NCI-H1417 treated with DMSO at 0.1 percent for 48 hours (cell line): Measurements from ENCODE around the gene PZP.
"Not testable (repeated sequence)": the region's sequence is repeated elsewhere in the genome, so short reads cannot be mapped to it uniquely, and the experiment has no call there.

Experiments used
- DNase-seq: peaks from one replicate; lab custom pipeline; 2025; lab: John Stamatoyannopoulos, UW

PZP gene

GRCh38 chr12:9180810-9181209 is 27.4 kb downstream of the PZP start:
- no peak for DNase-seq

GRCh38 chr12:9179781-9180180 is 28.4 kb downstream of the PZP start:
- DNase-seq = no peak

- DNase-seq = no peak
Measured at GRCh38 chr12:9169979-9170634, 38.1 kb downstream of the PZP start.

GRCh38 chr12:9167345-9167744 is 40.9 kb downstream of the PZP start:
- DNase-seq = not testable (repeated sequence)

GRCh38 chr12:9163392-9163791 is 44.8 kb downstream of the PZP start:
- DNase-seq = no peak

DNA sequence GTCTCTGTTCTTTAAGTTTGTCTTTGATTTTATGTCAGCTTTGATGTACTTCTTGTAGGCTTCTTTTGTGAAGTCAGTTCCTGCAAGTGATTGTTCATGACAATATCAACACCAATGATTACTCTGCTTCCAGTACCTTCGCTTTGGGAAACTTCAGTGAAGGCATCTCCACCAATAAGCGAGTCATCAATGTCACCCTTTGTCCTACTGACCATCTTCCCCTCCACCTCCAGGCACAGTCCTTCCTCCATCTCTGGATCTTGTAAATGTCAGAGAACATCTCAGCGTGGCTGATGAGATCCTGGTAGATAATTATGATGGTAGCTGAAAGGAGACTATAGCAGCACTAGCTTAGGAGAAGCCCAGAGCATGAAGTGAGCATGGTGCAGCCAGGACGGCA is 52.1 kb downstream of the PZP start:
- no peak for DNase-seq

DNA sequence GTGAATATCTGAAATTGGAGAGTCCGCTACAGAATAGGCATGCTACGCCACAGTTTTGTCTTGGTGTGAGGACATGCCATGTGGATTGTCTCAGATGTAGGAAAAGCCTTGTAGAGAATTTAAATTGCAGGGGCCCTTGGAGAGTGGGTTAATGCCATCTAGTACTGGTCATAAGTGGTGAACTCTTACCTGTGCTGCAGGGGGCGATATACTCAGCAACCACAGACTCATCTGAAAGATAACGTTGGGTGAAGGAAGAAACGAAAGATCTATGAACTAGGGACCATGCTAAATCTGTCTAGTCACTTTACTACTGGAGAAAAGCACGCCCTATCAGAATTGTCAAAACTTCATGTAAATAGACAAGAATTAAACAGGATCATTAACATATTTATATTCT is 58.8 kb downstream of the PZP start:
- no peak for DNase-seq

GRCh38 chr12:9148926-9149325 is 59.3 kb downstream of the PZP start:
- DNase-seq = no peak

- DNase-seq = no peak
Measured at GRCh38 chr12:9147461-9147860, 60.7 kb downstream of the PZP start.

- no peak for DNase-seq
Measured at GRCh38 chr12:9144730-9145106, 63.5 kb downstream of the PZP start.

- DNase-seq = no peak
Measured at GRCh38 chr12:9143929-9144729, 64.1 kb downstream of the PZP start.

DNA sequence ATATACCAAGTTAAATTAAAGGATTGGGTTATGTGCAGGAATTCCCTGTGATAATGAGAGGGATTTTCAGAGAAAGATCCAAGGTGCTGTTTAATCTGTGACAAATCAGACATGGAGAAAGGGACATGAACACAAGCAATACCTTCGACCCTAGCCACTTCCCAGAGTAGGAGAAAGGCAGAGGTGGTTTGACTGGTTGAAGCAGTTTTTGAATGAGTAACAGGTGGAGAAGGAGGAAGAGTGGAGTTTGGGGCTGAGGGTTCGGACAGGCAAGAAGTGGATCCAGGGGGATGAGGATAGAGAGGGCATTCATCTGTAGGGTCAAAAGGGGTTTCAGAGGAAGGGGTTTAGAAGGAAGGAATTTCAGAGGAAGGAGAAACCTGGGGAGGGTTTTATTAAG is 65.1 kb downstream of the PZP start:
- no peak for DNase-seq

DNA sequence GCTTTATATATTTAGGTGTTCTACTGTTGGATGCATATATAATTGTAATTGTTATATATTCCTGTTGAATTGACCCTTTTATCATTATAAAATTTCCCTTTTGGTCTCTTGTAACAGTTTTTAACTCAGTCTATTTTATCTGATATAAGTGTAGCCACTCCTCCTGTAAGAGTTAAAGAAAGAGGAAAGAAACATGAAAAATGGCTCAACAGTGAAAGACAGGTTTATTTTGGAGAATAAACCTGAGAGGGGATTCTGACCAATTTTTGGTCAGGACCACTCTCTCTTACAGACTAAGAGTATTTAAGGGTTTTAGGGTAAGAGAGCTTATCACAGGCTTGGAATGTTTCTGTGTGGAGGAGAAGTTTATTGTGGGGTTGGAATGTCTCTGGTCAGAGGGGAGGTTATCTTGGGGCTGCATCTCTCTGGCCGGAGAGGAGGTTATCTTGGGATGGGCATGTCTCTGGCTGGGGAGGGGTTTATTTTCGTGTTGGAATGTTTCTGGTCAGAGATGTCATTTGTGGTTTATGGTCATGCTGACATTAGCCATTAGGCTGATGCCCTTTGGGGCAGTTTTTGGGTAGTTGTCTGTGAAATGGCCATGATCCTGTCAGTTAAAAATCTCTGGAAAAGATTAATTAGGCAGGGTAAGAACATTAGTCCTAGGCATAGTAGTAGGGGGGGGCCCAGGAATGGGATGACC is 68.5 kb downstream of the PZP start:
- DNase-seq = not testable (repeated sequence)

DNA sequence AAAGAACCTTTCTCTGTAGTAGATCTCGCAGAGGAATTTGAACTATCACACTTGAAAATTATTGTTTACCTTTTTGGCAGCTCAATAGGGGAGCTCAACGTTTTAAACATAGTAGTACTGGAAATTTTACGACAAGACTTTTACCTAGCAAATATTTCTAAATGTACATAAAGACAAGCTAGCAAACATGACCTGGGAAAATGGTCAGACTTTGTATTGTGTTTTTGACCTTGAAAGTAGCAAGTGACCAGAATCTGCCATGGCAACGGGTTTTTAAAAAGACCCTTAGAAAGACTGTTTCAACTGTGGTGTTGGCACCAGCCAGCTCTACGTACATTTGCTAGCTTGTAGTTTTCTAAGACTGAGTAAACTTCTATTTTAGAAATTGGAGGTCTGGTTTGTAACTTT is 72.3 kb downstream of the PZP start:
- no peak for DNase-seq

- DNase-seq = no peak
Measured at GRCh38 chr12:9134981-9135628, 73.1 kb downstream of the PZP start.

DNA sequence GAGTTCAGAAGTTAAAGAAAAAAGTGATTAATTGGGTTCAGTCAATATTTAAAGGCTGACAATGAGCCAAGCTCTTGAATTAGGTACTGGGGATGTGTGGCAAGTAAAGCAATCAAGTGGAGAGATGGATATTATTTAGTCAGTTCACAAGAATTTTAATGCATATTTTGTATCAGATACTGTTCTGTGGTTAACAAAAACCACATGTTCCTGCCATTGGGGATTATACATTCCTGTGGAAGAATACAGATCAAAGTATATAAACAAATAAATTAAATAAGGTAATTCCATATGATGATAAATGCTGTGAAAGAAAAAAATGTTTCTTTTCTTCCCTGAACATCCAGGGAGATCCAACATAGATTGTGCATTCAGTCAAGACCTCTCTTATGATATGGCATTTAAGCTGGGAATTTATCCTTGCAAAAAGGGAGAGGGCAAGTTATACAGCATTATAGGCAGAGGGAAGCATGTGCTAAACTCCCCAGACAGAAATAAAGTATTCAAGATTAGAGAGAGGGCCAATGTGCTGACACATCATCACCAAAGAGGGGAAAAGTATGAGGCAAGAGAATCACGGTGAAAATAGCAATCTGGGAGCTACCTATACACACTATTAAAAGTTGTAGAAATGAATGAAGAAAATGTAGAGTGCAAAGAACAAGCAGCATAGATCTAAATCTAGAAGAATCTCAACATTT is 74.8 kb downstream of the PZP start:
- DNase-seq = no peak

- no peak for DNase-seq
Measured at GRCh38 chr12:9132008-9132535, 76.1 kb downstream of the PZP start.

- DNase-seq = no peak
Measured at GRCh38 chr12:9130244-9130643, 78.0 kb downstream of the PZP start.

DNA sequence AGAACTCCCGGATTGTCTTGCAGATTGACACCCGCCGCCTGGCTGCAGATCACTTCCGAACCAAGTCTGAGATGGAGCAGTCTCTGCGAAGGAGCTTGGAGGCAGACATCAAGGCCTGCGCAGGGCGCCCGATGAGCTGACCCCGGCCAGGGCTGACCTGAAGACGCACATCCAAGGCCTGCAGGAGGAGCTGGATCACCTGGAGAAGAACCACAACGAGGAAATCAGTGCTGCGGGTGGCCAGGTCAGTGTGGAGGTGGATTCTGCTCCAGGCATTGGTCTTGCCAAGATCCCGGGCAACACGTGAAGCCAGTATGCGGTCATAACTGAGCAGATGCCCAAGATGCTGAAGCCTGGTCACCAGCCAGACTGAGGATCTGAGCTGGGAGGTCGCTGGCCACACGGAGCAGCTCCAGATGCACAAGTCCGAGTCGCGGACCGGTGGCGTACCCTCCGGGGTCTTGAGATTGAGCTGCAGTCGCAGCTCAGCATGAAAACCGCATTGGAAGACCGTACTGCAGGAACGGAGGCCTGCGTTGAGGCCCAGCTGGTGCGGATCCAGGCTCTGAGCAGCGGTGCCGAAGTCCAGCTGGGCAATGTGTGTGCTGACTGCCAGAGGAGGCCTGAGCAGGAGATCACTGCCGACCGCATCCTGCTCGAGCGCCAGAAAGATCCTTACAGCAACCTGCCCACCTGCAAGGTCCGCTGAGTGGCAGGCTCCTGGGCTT is 80.1 kb downstream of the PZP start:
- DNase-seq = no peak

DNA sequence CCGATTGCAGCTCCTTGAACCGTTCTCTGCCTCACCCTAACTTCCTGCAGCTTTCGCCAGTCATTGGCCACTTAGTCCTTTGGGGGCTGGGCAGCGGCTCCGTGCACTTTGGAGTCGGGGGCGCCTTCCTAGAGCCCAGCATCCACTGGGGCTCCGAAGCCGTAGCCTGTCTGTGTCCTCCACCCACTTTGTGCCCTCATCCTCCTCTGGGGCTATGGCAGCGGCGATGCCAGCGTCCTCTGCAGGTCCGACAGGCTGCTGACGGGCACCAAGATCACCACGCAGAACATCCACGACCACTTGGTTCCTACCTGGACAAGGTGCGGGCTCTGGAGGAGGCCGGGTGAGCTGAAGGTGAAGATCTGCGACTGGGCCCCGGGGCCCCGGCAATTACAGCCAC is 80.7 kb downstream of the PZP start:
- DNase-seq = no peak

GRCh38 chr12:9124383-9125031 is 83.7 kb downstream of the PZP start:
- no peak for DNase-seq
